Activated T-cell treated with anti-CD3 and anti-CD28 coated beads for 1 hour (primary cell): ENCODE measurements around the gene ANKDD1A.

Experiments
- DNase-seq: peaks from one replicate; pipeline ENCODE4 v3.0.0-alpha.2; 2020; ENCODE audit warnings: low read depth

ANKDD1A gene

DNA sequence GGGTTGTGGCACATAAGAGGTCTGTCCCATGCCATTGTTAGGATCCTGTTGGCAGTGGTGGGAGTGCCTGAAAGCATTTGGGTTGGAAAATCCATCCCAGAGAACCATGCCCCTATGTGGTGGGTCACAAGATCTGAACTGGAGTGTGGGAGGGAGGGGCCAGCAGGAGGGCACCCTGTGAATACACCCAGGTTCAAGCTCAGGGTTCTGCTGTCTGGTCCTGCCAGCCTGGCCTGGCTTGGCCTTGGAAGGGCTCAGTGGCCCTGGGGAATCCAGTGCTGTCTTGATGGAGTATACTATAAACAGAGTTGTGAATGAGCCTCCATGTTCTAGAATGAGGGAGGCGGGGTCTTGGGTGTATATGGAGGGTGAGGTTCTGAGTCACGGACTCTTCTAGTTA, 11.8 kb downstream of the ANKDD1A start:
- DNase-seq, result no peak

DNA sequence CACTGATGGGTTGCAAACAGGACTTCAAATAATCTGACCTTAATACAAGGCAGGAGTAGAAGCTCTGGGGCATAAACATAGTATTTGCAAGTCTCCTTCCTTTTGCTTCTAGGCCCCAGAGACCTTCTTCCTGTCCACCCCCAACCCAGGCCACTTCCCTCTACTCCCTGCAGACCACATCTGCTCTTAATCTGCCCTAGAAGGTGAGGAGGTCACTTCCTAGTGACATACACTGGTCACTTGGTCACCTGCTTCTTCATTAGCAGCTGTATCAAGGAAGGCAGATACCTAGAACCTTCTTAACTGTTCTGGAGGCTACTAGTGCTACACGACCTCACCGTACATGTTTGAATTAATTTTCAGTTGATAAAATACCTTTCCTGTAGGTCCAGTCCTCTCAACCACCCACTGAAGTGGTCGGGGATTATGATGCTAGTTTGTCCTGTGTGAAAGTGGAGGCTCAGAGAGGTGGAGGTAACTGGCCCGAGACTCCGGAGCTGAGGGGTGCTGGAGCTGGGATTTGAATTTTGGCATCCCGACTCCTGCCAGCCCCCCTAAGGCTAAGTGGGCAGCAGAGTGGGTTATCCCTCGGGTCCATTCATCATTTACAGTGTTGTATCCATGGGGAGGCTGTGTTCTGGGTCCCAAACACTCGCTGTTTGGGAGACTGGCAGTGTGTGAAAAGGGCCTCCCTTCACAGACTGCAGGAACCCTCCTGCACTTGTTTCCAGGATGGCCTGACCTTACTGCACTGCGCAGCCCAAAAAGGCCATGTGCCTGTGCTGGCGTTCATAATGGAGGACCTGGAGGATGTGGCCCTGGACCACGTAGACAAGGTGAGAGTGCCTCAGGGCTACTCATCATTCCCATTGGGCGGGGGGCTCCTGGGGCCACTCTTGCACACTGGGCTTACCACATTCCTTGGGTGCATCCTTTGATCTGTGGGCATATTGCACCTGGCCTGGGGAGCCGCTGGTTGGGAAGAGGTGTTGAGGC, 13.9 kb downstream of the ANKDD1A start:
- no peak for DNase-seq

DNA sequence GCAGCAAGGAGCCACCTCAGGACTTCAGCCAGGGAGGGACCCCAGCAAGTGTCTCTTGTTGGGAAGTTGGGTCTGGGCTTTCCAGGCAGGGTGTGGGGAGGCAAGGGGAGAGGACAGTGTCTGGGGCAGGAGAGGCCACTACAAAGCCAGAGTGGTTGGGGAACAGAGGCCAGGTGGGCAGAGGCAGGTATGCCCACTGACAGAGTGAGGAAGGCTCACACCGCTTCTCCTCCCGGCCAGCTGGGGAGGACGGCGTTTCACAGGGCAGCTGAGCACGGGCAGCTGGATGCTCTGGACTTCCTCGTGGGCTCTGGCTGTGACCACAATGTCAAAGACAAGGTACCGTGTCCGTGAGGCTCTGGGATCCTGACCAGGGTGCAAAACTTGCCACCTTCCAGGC, 15.0 kb downstream of the ANKDD1A start:
- no peak for DNase-seq

DNA sequence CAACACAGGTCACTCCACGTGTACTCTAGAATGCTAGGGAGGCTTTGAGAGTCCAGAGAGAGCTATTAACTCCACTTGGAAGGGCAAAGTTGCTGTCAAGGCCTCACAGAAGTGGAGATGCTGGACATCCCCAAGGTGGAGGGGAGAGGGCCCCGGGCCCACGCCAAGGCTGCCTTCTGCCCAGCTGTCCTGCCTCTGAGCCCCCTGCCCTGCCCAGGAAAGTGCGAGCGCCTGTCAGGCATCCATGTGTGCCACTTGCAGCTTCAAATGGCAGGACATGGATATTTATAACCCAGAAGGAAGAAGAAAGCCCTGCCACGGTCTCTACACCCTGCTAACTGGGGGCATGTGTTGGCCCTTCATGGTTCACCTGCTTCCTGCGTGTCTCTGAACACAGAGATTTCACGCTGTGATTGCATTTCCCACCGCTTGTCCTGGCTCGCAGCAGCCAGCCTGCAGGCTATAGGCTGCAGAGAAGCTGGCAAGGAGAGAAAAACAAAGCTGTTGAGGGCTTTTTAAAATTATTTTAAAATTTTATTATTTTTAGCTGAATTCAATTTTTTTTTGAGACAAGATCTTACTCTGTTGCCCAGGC, 17.0 kb downstream of the ANKDD1A start:
- DNase-seq, result no peak

DNA sequence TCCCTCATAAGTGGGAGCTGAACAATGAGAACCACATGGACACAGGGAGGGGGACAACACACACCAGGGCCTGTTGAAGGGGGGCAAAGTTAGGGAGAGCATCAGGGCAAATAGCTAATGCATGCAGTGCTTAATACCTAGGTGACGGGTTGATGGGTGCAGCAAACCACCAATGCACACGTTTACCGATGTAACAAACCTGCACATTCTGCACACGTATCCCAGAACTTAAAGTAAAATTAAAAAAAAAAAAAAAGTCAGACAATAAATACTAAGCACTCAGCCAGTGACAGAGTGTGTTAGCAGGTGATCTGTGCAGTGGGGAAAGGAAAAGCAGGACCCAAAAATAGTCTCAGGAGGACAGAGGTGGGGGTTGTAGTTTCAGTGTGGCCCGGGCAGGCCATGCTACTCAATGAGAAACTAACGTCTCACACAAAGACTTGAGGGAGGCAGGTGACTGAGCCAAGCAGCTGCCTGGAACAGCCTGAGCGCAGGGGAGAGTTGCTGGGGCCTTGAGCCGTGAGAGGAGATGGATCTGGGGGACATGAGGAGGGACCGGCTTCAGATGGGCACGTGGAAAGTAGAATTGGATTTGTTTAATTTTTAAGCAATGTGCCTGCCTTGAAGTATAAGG, 18.4 kb downstream of the ANKDD1A start:
- no peak for DNase-seq

DNA sequence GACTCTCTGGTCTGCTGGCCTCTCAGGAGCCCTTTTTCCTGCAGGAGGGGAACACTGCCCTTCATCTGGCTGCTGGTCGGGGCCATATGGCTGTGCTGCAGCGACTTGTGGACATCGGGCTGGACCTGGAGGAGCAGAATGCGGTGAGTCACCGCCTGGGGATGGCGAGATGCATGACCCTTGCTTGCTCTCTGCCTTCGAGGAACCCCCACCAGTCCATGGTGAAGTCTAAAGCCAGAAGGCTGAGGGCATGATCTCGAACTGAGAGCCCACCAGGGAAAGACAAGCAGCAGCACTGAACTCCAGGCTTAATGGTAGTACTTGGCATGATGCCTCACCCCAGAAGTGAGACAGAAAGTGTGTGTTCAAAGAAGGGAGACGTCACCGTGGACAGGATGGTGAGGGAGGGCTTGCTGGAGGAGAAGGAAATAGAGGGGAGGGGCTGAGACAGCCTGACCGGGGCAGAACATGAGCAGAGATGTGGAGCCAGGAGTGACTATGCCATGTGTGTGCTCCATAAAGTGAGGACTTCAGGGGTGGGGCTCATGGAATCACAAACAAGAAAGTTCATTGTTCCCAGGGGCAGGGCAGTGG, 19.2 kb downstream of the ANKDD1A start:
- no peak for DNase-seq

DNA sequence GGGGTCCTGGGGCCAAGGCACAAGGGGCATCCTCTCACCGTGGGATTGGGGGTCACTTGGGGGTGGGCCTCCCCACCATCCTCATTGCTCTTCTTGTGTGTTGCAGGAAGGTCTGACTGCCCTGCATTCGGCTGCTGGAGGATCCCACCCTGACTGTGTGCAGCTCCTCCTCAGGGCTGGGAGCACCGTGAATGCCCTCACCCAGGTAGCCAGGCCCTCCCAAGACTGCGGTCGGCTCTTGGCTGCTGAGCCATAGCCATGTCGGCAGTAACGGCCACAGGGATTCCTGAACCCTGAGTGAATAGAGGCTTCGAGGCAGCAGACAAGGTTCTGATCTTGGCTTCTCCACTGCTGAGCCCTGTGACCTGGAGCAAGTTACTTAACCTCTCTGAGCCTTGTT, 19.7 kb downstream of the ANKDD1A start:
- no peak for DNase-seq

DNA sequence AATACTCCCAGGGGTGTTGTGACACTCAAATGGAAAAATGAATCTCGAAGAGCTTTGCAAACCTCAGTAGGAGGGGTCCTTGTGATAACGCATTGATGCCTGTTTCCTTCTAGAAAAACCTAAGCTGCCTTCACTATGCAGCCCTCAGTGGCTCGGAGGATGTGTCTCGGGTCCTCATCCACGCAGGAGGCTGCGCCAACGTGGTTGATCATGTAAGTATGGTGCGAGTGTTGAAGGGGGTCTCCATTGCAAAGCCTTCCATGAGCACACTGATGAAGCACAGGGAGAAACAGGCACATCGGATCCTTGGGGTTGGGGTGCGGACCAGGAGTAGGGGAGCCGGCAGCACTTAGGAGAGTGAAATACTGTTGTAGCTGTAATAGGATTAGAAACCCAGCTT, 22.3 kb downstream of the ANKDD1A start:
- DNase-seq, result no peak

DNA sequence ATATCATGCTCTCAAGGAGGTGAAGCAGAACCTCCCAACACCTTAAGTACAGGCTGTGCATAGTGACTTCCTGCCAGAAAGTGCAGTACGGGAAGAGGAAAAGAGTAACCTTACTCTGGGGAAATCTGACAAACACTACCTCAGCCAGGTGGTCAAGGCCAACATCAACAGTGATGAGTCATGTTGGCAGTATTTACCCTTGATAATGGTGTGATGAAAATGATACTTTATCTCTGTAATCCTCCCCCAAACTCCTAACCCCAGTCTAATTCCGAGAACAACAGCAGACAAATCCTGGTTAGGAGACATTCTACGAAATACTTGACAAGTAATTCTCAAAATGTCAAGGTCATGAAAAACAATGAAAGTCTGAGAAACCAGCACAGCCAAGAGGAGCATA, 26.5 kb downstream of the ANKDD1A start:
- no peak for DNase-seq

DNA sequence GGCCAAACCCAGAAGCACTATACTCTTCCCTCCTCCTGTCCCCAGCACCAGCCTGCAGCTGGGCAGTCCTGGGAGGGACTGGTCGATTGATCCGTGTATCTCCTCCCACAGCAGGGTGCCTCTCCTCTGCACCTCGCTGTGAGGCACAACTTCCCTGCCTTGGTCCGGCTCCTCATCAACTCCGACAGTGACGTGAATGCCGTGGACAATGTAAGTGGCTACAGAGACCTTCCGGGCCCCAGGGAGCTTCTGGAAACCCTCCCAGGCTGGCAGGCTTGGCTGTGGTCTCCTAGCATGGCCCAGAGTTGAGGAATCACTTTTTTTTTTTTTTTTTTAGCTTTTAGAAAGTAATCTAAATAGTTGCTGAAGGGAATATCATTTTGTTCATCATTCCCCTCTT, 30.7 kb downstream of the ANKDD1A start:
- DNase-seq, result no peak

DNA sequence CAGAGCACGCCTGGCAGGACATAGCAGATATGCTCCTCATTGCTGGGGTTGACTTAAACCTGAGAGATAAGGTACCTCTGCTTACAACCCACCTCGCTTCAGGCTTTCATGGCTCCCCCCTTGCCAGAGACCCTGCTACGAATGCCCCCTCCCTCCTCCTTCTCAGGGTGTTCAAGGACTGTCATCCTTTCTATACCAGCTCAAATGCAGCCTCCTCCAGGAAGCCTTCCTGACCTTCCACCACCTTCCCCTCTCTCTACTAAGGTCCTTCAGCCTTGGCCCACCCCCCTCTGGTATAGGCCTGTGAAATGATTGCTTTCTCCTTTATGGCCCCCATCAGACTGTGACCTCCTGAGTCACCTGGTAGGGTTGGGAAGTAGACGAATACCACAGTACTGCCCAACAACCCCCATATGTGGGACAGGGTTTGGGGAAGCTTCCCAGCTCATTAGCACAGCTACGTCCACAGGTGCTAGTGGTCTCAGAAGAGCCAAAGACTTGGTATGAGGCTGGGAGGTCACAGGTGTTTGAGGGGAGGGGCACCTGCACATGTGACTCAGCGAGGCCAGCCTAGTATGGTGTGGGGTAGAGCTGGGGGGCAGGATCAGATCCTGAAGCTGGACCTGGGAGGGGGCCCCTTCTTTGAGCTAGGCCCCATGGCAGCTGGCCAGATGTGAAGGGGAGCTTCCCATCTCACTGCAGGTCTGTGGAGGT, 32.0 kb downstream of the ANKDD1A start:
- no peak for DNase-seq

DNA sequence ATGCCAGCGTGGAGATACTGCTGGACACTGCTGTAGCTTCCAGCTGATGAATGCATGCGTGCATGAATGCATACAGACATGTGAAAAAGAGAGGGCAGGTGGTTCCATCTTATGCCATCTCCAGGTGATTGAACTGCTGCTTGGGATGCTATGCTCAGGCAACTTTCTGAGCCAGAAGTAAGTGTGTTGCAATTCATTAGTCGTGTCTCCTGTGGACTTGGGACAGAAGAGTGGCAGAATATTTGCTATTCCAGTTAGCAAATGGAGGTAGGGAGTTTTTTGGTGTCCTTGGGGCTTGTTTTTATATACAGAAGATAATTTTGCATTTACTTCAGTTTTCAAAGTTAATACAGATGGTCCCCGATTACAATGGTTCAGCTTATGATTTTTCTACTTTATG, 33.3 kb downstream of the ANKDD1A start:
- no peak for DNase-seq

DNA sequence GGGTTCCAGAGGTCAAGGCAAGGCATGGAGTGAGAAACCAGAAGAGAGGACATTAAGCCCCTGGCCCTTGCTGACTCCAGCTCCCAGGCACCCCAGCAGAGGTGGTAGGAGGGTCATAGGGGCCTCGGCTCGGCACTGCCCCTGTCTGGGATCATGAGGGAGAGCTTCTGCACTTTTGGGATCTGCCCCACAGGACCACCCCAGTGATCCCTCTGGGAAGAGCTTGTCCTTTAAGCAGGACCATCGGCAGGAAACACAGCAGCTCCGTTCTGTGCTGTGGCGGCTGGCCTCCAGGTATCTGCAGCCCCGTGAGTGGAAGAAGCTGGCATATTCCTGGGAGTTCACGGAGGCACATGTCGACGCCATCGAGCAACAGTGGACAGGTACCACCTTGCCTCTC, 35.5 kb downstream of the ANKDD1A start:
- DNase-seq, result no peak

DNA sequence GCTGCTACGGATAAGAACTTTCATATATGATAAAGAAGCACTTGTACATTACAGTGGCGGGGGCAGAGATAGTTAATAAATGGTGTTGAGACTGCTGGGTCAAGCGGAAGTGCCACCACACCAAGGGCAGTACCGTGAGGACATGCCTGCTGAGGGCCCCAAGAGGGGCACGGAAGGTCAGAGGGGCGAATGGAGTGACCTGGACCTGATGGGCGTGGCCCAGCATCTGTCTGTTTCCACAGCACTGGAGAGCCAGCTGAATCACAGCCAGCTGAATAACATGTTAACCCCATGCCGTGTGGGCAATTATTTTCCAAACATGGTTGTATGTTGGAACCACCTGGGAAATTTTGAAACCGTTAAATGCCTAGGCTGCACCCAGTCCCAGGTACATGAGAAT, 37.2 kb downstream of the ANKDD1A start:
- no peak for DNase-seq

DNA sequence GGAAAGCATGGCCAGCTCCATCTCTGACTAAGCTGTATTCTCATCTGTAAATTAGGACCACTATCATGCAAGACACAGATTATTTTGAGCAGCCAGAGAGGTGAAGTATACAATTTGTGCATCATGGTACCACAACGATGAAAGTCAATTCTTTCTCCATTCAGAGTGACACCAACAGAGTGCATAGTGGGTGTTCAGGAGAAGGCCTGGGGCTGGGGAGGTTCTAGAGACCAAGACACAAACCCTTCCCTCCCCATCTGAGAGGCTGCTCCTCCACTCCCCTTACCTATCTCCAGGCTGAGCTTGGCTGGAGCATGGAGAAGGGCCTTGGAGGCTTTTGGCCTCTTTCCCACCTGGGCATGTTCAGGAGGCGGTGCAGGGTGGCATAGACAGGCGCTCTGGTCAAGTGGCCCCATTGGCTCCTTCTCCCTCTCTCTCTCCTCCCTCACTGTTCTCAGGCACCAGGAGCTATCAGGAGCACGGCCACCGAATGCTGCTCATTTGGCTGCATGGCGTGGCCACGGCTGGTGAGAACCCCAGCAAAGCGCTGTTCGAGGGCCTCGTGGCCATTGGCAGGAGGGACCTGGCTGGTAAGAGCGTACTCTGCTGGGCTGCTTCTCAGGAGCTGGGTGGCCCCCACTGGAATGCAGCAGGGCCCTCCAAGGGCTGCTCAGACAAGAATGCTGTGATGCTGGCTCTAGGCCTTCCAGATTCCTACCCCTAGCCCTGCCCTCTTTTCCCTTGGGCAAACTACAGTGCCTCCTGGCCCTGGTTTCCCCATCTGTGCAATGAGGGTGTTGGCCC, 37.9 kb downstream of the ANKDD1A start:
- no peak for DNase-seq

DNA sequence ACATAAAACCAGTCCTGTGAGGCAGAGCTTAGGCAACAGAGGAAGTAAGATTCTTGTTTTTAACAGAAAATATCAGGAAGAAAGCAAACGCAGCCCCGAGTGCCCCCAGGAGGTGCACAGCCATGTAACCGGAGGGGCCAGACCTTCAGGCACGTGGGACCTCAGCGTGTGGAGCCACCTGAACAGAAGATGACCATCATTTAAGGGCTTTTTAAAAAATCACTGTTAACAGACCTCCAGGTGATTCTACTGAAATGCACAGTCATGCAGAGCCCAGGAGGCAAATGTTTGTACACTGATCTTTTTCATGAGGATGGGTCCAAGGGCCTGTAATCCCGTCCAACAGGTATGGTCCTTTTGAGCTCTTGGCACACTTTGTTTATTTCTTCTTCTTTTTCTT, 39.2 kb downstream of the ANKDD1A start:
- DNase-seq, result no peak

DNA sequence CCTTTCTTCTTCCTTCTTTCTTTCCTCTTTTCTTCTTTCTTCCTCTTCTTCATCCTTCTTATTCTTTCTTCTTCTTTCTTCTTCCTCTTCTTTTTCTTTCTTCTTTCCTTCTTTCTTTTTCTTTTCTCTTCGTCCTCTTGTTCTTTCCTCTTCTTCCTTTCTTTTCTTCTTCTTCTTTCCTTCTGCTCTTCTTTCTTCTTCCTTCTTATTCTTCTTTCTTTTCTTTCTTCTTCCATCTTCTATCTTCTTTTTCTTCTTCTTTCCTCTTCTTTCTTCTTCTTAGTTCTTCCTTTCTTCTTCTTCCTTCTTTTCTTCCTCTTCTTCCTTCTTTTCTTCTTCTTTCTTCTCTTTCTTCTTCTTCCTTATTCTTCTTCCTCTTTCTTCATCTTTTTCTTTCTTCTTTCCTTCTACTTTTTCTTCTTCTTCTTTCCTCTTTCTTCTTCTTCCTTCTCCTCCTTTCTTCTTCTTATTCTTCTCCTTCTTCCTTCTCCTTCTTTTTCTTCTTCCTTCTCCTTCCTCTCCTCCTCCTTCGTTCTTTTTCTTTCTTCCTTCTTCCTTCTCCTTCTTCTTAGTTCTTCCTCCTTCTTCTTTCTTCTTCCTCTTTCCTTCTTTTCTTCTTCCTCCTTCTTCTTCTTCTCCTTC, 40.2 kb downstream of the ANKDD1A start:
- no peak for DNase-seq

DNA sequence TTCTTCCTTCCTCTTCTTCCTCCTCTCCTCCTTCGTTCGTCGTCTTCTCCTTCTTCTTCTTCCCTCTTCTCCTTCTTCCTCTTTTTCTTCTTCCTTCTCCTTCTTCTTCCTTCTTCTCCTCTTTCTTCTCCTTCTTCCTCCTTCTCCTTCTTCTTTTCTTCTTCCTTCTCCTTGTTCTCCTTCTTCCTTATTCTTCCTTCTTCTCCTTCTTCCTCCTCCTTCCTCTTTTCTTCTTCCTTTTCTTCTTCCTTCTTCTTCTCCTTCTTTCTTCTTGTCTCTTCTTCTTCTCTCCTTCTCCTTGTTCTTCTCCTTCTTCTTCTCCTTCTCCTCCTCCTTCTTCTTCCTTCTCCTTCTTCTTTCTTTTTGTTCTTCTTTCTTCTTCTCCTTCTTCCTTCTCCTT, 42.7 kb downstream of the ANKDD1A start:
- no peak for DNase-seq

DNA sequence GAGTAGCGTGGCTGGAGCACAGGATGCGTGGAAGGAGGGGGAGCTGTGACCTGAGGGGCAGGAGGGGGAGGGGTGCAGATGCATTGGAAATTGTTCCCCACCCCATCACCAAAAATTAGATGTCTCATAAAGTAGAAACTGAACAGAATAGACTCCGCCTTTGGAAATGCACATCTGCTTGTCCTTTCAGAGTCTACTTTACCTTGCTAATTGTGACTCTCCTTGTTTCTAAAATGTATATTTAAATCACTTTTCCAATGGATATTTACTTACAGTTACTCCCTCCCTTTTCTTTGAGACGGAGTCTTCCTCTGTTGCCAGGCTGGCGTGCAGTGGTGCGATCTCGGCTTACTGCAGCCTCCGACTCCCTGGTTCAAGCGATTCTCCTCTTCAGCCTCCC, 47.4 kb downstream of the ANKDD1A start:
- DNase-seq, result no peak

DNA sequence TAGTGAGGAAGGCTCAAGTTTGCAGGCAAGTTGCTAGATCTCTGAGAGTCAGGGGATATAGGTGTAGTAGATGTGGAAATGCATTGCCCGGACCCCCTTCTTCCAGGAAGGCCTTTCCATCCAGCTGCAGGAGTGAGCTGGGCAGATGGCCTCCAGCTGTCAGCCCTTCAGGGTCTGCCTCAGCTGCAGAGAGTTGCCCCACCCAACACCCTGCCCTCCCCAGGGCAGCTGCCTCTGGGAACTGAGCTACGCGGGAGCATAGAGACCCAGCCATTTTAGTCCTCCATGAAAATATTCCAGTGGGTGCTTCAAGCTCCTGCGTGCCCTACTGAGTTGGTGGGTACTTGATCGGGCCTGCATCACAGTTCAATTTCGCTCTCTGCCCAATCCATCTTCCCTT, 48.5 kb downstream of the ANKDD1A start:
- no peak for DNase-seq

DNA sequence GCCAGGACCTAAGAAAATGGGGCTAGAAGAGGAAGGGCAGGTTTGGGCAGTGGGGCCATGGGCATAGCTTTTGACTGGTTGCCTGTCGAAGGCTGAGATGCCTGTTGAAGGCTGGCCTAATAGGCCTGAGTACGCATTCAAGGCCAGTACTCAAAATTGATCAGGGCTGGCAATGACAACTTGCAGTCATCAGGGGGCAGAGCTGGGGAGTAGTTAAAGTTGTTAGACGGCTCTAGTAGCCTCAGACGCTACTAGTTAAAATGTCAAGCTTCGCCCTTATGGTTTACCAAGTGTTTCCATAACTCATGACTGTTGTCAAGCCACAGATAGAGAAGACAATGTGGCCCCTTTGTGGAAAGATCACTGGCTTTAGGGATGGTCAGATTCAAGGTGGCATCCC, 49.3 kb downstream of the ANKDD1A start:
- no peak for DNase-seq
